Sciatic nerve (tissue), 2 donors: ENCODE data around the gene LYSMD2. TPM values are rescaled to one million over a fixed set of nuclear protein-coding genes. Genes with fewer than 3 reads are reported as not detected.

Experiments
- ATAC-seq: fragments of 200-7000 bp; cut with Tn5 transposase; one replicate; pipeline ENCODE4 v1.9.1; 2020; ENCODE audit warnings: mild to moderate bottlenecking, moderate library complexity
- DNase-seq: peaks from one replicate; pipeline ENCODE4 v3.0.0-alpha.2; 2020; ENCODE audit warnings: low spot score
- intact Hi-C: fragments of 100-400 bp; cut with DNase I; formaldehyde crosslinking; loops from one replicate; pipeline ENCODE4 v1.14.2; 2022
- total RNA-seq: library from RNA; stranded (reverse); fragmentation: NEBNext Ultra II Directional; extraction: Animal tissue kit (Norgen Biotek cat#: 25700); gene quantifications from one replicate; pipeline ENCODE4 v1.2.1, GENCODE V29; 2021
- donor health status: DM: no; HTN: no; CAD: no.
- donor health status: DM: no; HTN: no; CAD: no.

The LYSMD2 gene
- total RNA-seq, 1 donor from 2014 or later: 15.7 TPM

DNA sequence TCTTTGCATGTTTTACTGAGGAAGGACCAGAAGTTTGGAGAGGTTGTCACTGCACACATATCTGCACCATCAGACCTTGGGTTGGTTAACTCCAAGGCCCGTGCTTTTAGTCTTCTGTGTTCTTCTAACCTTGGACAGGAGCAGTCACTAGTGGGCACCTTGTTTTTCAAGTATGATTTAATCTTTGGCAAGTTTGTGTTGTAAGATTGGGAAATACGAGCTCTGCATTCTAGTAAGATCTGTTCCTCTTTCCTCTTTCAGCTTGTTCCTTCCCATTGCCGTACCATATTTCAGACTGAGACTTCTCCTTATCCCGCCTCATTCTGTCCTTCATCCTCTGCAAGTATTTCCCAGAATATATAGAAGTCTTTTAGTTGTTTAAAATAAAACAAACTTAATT lies 19.0 kb upstream of the LYSMD2 start:
- intact Hi-C loops: no loop called here
- ATAC-seq (no peak), DNase-seq (no peak)

GRCh38 chr15:51755790-51756189 lies 18.3 kb upstream of the LYSMD2 start:
- DNase-seq: no peak
- intact Hi-C loops: no loop called here
- ATAC-seq: no peak

- DNase-seq (no peak), ATAC-seq (no peak)
- intact Hi-C loops: no loop called here
Observed at GRCh38 chr15:51754267-51754666, 16.8 kb upstream of the LYSMD2 start.

DNA sequence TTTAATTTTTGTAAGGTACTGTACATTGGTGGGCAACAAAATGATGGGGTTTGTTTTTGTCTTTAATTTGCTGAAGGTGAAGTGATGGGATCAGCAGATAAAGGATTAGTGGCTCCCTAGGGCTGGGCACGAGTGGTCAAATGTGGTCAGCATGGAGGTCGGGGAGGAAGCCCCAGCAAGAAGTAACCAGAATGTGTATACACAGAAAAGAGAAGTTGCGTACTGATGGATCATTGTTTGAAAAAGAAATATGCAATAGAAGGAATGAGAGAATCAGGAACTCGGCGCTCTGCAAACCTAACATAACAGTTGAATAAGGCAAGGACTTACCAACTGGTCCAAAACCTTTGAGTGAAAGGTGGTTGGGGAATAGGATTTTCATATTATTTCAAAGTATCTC lies 15.4 kb upstream of the LYSMD2 start:
- intact Hi-C loops: no loop called here
- no peak for DNase-seq
- ATAC-seq: no peak

- DNase-seq (peak; percentile 68), ATAC-seq (peak; percentile 52)
- intact Hi-C loops: no loop called here
Observed at GRCh38 chr15:51751697-51752683, 14.5 kb upstream of the LYSMD2 start.

DNA sequence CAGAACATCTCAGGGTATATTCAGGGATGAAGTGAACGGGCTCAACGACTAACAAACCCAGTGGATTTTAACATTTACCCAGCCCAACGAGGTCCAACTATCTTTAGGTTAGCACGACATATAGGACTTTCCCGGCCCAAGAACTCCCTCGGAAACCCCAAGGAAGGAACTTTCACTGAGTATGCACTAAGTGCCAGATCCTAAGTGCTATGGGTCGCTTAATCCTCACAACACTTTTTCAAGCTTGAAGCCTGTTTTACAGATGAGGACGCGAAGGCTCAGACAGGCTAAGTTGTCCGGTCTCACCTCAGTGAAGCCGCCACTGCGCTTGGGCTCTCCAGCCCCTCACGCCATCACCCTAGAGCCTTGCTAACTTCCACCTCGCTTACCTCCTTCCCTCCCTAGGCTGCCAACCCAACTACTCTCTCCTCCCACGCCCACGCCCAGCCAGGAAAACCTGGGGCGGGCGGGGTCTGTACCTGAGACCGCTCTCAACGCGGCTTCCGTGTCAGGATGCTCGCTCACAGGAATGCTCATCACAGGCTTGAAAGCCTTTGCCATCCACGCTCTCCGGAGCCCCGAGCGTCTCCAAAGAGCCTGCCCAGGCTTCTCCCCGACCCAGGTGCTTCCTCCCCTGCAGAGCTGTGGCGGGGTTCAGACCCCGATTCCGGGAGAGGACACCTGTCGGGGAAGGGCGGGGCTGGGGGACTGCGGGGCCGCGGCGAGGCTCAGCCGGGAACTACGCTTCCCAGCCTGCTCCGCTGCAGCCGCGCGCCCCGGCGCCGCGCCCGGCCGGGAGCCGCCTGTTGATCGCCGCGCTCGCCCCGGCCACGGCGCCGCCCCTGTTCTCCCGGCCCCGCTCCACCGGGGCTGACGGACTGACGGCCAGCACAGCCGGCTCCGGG lies 13.6 kb upstream of the LYSMD2 start, which contains the start of gene TMOD2:
TMOD2 (plus strand) TSS at position 806 of the 905 bp plus-strand sequence. CDS start 14,845 bp downstream, outside the sequence.
- peak; percentile 71 for DNase-seq
- intact Hi-C loops: no loop called here

GRCh38 chr15:51750186-51750585 lies 12.7 kb upstream of the LYSMD2 start:
- intact Hi-C loops: no loop called here
- DNase-seq (no peak), ATAC-seq (no peak)

More for the DNA sequence above, 13.6 kb upstream of the LYSMD2 start, which contains the start of gene TMOD2:
- ATAC-seq: peak; percentile 89

DNA sequence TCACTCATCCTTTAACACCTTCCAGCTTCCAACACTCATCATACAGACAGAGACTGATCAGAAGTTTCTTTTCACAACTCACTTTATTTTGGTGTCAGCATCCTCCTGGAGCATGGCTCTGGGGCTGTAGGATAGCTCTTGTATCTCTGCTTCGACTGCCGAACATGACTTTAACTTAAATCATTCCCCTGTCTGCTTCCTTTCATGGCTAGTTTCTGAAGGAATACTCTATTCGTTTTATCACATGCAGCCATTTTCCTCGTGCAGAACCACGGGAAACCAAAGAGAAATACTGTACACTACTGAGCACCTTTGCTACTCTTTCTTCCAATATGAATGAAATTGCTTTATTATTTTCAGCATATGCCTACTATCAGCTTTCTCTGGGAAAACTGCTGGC lies 11.9 kb upstream of the LYSMD2 start:
- no peak for DNase-seq
- ATAC-seq: no peak
- intact Hi-C loops: no loop called here

DNA sequence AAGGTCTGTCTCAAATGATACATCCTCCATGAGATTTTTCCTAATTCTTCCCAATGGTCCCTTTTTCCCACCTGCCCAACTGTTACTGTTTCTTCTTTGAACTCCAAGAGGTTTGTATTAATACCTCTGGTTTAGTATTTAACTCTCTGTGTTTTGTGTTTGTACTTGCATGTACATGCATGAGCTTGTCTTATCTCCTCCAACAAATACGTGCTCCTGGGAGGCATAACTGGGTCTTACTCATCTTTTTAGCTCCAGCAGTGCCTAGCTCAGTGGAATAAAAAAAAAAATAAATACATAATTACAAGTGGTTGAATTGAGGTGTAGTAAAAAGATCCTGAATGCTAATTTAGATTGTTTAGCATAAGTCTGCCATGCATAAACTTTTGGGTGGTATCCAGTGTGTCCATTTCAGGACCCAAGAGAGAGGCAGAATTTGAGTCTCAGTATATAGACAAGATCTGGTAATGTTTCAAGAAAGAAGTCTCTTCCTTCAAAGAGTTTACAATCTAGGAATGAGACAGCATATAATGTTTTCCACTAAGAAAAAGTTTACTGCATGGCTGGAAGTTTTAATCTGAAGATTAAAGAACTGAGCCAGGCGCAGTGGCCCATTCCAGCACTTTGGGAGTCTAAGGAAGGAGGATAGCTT lies 1.7 kb upstream of the LYSMD2 start:
- intact Hi-C loops: no loop called here

DNA sequence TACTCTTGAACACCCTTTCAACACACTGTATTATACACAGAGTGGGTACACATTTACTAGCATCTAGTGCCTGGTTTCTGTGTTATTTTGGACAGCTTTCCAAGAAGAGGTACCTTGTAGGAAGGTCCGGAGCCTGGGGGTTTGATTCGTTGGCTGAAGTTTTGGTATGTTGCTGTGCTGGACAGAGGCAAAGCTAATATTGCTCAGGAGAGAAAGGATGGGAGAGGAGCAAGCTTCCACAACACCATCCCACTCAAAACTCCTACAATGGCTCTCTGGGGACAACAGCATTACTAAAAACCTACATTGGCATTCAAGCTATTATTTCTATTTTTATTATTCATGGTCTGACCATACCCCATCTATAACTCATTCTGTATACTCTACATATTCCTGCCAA lies 1.1 kb upstream of the LYSMD2 start:
- intact Hi-C loops: no loop called here
- ATAC-seq (no peak), DNase-seq (no peak)

More for the DNA sequence above, 1.7 kb upstream of the LYSMD2 start:
- DNase-seq (no peak), ATAC-seq (no peak)

- peak; percentile 67 for DNase-seq
- peak; percentile 44 for ATAC-seq
- intact Hi-C loops: no loop called here
Observed at GRCh38 chr15:51736751-51737521, 519 bp downstream of the LYSMD2 start.

- intact Hi-C loops: no loop called here
- no peak for DNase-seq
- ATAC-seq: no peak
Observed at GRCh38 chr15:51736069-51736468, 1.4 kb downstream of the LYSMD2 start.

DNA sequence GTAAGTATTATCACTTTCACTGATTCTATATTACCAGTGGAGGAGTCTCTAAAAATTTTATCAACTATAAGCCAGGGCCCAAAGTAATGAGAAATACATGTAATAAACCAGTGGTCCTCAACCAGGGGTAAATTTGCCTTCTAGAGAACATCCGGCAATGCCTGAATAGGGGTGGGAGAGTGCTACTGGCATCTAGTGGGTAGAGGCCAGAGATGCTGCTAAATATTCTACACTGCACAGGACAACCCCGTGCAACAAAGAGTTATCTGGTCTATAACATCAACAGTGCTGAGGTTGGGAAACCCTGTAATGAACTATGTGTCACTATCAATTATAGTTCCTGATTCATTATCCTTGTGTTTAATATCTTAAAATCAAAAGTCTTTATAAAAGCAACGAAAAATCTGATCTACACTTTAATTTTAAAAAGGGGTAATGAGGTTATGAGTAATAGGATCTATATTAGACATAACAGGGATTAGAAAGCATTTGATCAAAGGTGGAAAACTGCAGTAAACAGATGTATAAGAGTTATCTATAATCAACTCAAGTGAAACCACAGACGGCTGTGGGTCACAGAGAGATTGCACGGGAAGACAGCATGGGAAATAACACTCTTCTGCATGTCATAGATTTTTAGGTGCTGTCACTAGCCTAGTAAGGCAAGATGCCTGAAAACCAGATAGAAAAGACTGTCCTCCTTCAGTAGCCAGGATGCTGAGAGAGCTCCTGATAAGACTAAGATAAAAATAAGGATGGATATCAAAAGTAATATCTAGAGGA lies 2.0 kb downstream of the LYSMD2 start:
- no peak for ATAC-seq
- intact Hi-C loops: no loop called here
- DNase-seq: no peak

GRCh38 chr15:51732646-51733045 lies 4.8 kb downstream of the LYSMD2 start:
- ATAC-seq (no peak), DNase-seq (no peak)
- intact Hi-C loops: no loop called here

DNA sequence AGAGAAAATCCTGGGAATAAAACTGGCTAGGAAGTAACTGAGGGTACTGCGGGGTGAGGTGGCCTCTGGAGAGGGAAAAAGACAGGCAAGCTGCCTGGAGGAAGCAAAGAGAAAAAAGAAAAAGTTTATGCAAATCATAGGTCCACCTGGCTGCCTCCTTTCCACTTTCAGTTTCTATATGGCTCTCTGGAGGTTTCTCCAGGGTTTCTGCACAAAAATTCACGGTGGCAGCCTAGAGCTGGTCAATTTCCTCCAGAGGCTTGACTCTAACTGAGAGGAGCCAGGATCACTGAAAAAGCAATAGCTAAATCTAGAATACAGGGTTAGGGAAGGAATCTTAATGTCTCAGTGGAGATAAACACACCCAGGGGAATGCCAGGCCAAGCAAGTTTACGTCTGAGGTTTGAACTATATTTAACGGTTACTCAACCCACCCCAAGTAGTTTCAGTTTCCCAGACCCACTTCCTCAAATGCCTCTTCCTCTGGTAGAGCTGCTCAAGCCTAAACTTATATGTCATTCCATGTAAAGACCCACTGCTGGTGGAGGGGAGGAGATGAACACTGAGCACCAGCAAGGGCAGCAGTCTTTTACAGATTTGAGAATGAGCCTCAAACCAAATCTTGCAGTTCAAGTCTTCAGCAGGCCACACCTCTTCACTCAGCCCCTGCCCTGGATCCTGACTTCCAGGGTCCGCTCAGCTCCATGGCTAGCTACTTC lies 5.7 kb downstream of the LYSMD2 start:
- intact Hi-C loops: no loop called here
- peak; percentile 81 for ATAC-seq
- no peak for DNase-seq

GRCh38 chr15:51727141-51727897 lies 10.1 kb downstream of the LYSMD2 start:
- DNase-seq (no peak), ATAC-seq (no peak)
- intact Hi-C loops: no loop called here
